OCI-LY1 (cell line): ENCODE measurements around the gene RAD51B.

ENCODE experiments used
- H2AFZ ChIP-seq: fragments of 200-600 bp; sonication (generic), shearing (Covaris generic); 2 replicates; pipeline ENCODE4 v1.6.0; 2014; ENCODE audit warnings: antibody characterized with exemption, mild to moderate bottlenecking, low read length
- H3F3A ChIP-seq: fragments of 200-600 bp; sonication (generic), shearing (Covaris generic); 2 replicates; pipeline ENCODE4 v1.6.0; 2014; ENCODE audit warnings: mild to moderate bottlenecking, antibody characterized with exemption, low read length, moderate library complexity; ENCODE audit not compliant: insufficient read depth
- H3K27ac ChIP-seq: fragments of 200-600 bp; sonication (generic); 2 replicates; pipeline ENCODE4 v1.5.1; 2014; ENCODE audit warnings: low read length, mixed run types, mild to moderate bottlenecking, low read depth; ENCODE audit not compliant: poor library complexity, severe bottlenecking
- H3K27me3 ChIP-seq: fragments of 200-600 bp; sonication (generic); 2 replicates; pipeline ENCODE4 v1.6.0; 2014; ENCODE audit warnings: antibody characterized with exemption, mild to moderate bottlenecking, low read length, moderate library complexity; ENCODE audit not compliant: insufficient read depth
- H3K36me3 ChIP-seq: fragments of 200-600 bp; sonication (generic); 2 replicates; pipeline ENCODE4 v1.6.1; 2014; ENCODE audit warnings: mild to moderate bottlenecking, antibody characterized with exemption, low read length, moderate library complexity, mixed read lengths; ENCODE audit not compliant: insufficient read depth
- H3K4me1 ChIP-seq: fragments of 200-600 bp; sonication (generic); 2 replicates; pipeline ENCODE4 v1.5.1; 2014; ENCODE audit warnings: mild to moderate bottlenecking, low read length, moderate library complexity; ENCODE audit not compliant: insufficient read depth, severe bottlenecking
- H3K4me2 ChIP-seq: fragments of 200-600 bp; sonication (generic), shearing (Covaris generic); 2 replicates; pipeline ENCODE4 v1.6.1; 2014; ENCODE audit warnings: low read length
- H3K4me3 ChIP-seq: fragments of 200-600 bp; sonication (generic); 2 replicates; pipeline ENCODE4 v1.5.1; 2014; ENCODE audit warnings: low read length, low read depth, mild to moderate bottlenecking, mixed read lengths; ENCODE audit not compliant: poor library complexity, severe bottlenecking
- H3K79me2 ChIP-seq: fragments of 200-600 bp; shearing (Covaris generic); 2 replicates; pipeline ENCODE4 v1.6.1; 2016; ENCODE audit warnings: mixed run types, low read length, mixed read lengths; ENCODE audit not compliant: insufficient read depth
- H3K9ac ChIP-seq: fragments of 200-600 bp; sonication (generic), shearing (Covaris generic); 2 replicates; pipeline ENCODE4 v1.6.1; 2014; ENCODE audit warnings: mild to moderate bottlenecking, low read length, mixed read lengths
- H3K9me2 ChIP-seq: fragments of 200-600 bp; sonication (generic), shearing (Covaris generic); 2 replicates; pipeline ENCODE4 v1.6.1; 2014; ENCODE audit warnings: low read depth, mild to moderate bottlenecking, low read length, mixed read lengths
- H3K9me3 ChIP-seq: fragments of 200-600 bp; shearing (Covaris generic); 2 replicates; pipeline ENCODE4 v1.6.1; 2014; ENCODE audit warnings: low read length, mixed read lengths
- H4K20me1 ChIP-seq: fragments of 200-600 bp; sonication (generic), shearing (Covaris generic); 2 replicates; pipeline ENCODE4 v1.6.0; 2016; ENCODE audit warnings: mild to moderate bottlenecking, low read length; ENCODE audit not compliant: insufficient read depth
- EZH2 ChIP-seq: fragments of 200-600 bp; sonication (generic), shearing (Covaris generic); IDR thresholded peaks from 2 replicates; pipeline ENCODE4 v1.8.0; 2017; ENCODE audit warnings: borderline replicate concordance, mixed run types, mild to moderate bottlenecking, antibody characterized with exemption, low read length, moderate library complexity, mixed read lengths
- TF ChIP-seq, protein P1 (sequence below): fragments of 200-600 bp; sonication (generic), shearing (Covaris generic); IDR thresholded peaks from 2 replicates; pipeline ENCODE4 v1.5.1; 2017; ENCODE audit warnings: mild to moderate bottlenecking, antibody characterized with exemption, low read length, moderate library complexity, mixed read lengths

Gene RAD51B

DNA sequence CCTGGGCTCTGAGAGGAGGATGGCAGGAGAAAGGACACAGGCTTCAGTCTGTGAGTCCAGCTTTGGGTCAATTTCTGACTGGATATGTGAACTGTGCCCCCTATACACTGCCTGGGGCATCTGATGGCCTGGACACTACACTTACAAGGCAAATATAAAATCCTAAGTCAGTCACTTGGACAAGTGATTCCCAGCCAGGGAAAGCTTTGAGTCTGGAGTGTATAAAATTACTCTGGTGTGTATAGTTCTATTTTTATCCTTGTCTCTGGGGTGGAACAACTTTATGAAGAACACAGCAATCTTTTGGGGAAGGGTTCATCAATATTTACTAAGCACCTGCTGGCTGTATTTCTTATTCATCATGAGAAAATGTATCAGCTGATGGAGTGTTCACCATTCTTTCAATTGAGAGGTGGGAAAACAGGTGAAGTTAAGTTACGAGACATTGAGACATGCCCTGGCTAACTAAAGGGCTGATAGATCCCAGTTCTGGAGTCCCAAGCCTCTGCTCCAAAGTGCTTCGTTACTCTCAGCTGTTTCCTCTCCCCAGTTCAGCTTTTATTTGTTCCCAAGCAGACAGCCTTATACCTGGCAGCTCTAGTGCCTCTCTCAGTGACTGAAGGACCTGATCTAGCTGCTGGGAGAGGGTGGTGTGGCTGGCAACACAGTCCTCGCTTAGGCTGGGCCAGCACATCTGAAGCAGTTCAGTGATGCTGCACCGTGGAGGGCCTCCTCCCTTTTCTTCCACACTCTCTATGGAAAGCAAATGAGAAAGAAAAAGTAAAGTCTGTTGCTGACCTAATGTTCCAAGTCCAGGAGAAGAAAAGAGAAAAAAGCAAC lies 34.1 kb upstream of the RAD51B start:
- Histone ChIP-seq H3K27ac (no peak overlapping the region), H2AFZ (no peak overlapping the region), H3F3A (no peaks in the 10 kb centered on the region), H3K79me2 (no peaks in the 10 kb centered on the region), H3K27me3 (no peaks in the 10 kb centered on the region), H3K4me2 (no peak overlapping the region), H4K20me1 (no peaks in the 10 kb centered on the region), H3K4me1 (no peaks in the 10 kb centered on the region), H3K36me3 (peaks cover 99% of the 10 kb centered on the region), H3K4me3 (no peak overlapping the region), H3K9me3 (no peaks in the 10 kb centered on the region), H3K9ac (no peak overlapping the region), H3K9me2 (no peaks in the 10 kb centered on the region)
- TF ChIP-seq, protein P1, sequence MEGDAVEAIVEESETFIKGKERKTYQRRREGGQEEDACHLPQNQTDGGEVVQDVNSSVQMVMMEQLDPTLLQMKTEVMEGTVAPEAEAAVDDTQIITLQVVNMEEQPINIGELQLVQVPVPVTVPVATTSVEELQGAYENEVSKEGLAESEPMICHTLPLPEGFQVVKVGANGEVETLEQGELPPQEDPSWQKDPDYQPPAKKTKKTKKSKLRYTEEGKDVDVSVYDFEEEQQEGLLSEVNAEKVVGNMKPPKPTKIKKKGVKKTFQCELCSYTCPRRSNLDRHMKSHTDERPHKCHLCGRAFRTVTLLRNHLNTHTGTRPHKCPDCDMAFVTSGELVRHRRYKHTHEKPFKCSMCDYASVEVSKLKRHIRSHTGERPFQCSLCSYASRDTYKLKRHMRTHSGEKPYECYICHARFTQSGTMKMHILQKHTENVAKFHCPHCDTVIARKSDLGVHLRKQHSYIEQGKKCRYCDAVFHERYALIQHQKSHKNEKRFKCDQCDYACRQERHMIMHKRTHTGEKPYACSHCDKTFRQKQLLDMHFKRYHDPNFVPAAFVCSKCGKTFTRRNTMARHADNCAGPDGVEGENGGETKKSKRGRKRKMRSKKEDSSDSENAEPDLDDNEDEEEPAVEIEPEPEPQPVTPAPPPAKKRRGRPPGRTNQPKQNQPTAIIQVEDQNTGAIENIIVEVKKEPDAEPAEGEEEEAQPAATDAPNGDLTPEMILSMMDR: no peak
- no peak for TF ChIP-seq EZH2

DNA sequence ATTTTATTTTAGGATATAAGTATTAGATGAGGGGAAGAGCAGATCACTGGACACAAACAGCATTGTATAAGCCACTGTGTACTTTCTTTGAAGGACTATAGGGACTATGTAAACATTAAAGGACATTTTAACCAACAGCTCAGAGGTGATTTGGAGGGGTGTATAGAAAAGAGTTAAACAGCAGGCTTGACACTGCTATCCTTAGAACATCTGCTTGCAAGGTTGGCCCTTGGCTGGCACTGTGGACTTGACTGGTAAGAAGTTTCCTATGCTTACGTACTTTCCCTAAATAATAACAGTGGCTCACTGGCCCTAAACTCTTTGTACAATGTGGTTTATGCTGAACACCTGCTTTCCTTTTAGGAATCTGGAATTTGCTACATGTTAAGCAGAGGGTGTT lies 31.9 kb upstream of the RAD51B start:
- Histone ChIP-seq H3F3A (no peaks in the 10 kb centered on the region), H3K9ac (no peak overlapping the region), H3K36me3 (peaks cover 90% of the 10 kb centered on the region), H3K27ac (no peak overlapping the region), H3K27me3 (no peaks in the 10 kb centered on the region), H2AFZ (no peak overlapping the region), H3K79me2 (no peaks in the 10 kb centered on the region), H4K20me1 (no peaks in the 10 kb centered on the region), H3K4me2 (no peak overlapping the region), H3K9me2 (no peaks in the 10 kb centered on the region), H3K4me3 (no peak overlapping the region), H3K9me3 (no peaks in the 10 kb centered on the region), H3K4me1 (no peaks in the 10 kb centered on the region)
- TF ChIP-seq, protein P1: no peak
- no peak for TF ChIP-seq EZH2

- no peak overlapping the region for H3K9ac ChIP-seq
- no peaks in the 10 kb centered on the region for H3F3A ChIP-seq
- H3K79me2 ChIP-seq: no peaks in the 10 kb centered on the region
- no peaks in the 10 kb centered on the region for H3K9me3 ChIP-seq
- H3K36me3 ChIP-seq: peaks cover 80% of the 10 kb centered on the region
- H3K4me3 ChIP-seq: no peak overlapping the region
- H3K27ac ChIP-seq: no peak overlapping the region
- no peaks in the 10 kb centered on the region for H4K20me1 ChIP-seq
- no peaks in the 10 kb centered on the region for H3K9me2 ChIP-seq
- TF ChIP-seq, protein P1: no peak
- no peak for TF ChIP-seq EZH2
- no peaks in the 10 kb centered on the region for H3K4me1 ChIP-seq
- H3K27me3 ChIP-seq: no peaks in the 10 kb centered on the region
- no peak overlapping the region for H2AFZ ChIP-seq
- H3K4me2 ChIP-seq: no peak overlapping the region
These were observed 20.8 kb upstream of the RAD51B start for GRCh38 chr14:67798731-67799130.
